Stimulated activated CD4-positive, alpha-beta T cell treated with anti-CD3 and anti-CD28 coated beads, Interleukin-1b, Interleukin-23, amount 100 ng/mL, for 1 hour (primary cell): ENCODE data around the gene TMEM217.
"Not testable (repeated sequence)": the region's sequence is repeated elsewhere in the genome, so short reads cannot be mapped to it uniquely, and the experiment has no call there.

ENCODE experiments used
- DNase-seq, 2 donors: peaks; one replicate each; pipeline ENCODE4 v3.0.0-alpha.2; 2020; ENCODE audit warnings: low read depth in 2 of 2

Gene TMEM217

DNA sequence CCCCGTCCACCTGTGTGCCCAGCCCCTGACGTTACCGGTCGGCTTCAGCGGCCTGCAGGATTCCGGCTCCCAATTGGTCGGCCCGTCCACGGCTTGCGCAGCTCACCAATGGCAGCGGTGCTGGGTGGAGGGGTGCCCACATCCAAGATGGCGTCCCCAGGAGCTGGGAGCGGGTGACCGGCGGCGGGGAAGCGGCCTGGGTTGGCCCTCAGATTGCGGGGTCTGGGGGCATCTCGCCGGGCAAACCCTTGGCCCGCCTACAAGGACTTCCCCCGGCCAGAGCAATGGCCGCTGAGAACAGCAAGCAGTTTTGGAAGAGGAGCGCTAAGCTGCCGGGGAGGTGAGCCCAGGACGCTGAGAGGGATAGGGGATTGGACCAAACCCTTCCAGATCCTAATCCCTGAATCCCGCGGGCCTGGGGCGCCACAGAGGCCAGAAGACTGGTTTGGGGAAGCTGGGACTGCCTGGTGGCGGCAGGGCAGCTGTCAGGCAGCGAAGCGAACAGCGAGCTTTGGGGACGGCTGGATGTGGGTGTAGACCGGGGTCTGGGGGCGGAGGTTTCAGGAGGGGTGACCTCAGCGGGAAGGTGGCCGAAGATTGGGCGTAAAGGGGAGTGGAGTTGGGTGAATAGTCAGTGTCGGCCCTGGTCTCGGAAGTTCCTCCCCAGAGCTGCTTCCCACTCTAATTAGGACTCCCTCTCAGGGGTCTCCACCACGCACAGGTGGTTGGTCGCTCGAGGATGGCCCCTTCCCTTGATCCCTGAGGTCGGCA, at the start of gene TMEM217, which contains the start of gene TBC1D22B:
TMEM217 (minus strand) TSS at position 511 of the 771 bp plus-strand sequence. CDS start 39,114 bp downstream, outside the sequence.
TBC1D22B (plus strand) TSS at position 139 of the 771 bp plus-strand sequence; CDS start at position 285, 146 bp downstream.
- peak; percentile 85 to 91 for DNase-seq

GRCh38 chr6:37307484-37307883, 49.5 kb upstream of the TMEM217 start:
- DNase-seq, result not testable (repeated sequence)

GRCh38 chr6:37306624-37307222, 48.8 kb upstream of the TMEM217 start:
- DNase-seq, result no peak

- no peak for DNase-seq
These were observed 48.0 kb upstream of the TMEM217 start for GRCh38 chr6:37305841-37306425.

GRCh38 chr6:37304766-37305165, 46.8 kb upstream of the TMEM217 start:
- no peak for DNase-seq

- no peak for DNase-seq
These were observed 46.1 kb upstream of the TMEM217 start for GRCh38 chr6:37303891-37304503.

- DNase-seq, result no peak
These were observed 45.2 kb upstream of the TMEM217 start for GRCh38 chr6:37303091-37303660.

DNA sequence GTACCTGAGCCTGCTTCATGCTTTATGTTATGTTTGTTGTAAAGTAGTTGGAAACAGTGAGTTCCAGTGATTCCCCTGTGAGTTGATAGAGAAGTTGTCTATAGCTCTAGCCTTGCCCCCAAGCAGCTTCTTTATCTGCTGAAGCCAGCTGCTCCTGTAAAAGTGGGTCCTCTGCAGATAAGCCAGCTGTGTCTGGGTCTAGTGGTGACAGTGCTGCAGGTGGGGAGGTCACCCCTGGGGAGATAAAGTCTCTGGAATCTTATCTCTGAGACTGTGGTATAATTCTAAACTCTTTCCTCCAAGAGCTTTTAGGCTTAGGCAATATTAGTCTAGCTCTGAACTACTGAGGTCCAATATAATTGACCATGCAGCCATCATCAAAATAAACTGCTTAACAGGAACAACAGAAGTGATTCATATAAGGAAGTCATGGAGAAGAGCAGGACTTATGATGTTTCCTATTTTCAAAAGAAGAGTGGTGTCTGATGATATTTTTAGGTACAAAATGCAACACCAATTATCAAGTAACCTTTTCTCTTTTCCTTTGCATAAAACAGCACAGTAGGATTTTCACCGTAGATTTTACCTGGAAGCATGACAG, 44.2 kb upstream of the TMEM217 start:
- no peak for DNase-seq

- DNase-seq, result no peak
These were observed 42.0 kb upstream of the TMEM217 start for GRCh38 chr6:37299990-37300389.

- no peak for DNase-seq
These were observed 41.0 kb upstream of the TMEM217 start for GRCh38 chr6:37298958-37299357.

DNA sequence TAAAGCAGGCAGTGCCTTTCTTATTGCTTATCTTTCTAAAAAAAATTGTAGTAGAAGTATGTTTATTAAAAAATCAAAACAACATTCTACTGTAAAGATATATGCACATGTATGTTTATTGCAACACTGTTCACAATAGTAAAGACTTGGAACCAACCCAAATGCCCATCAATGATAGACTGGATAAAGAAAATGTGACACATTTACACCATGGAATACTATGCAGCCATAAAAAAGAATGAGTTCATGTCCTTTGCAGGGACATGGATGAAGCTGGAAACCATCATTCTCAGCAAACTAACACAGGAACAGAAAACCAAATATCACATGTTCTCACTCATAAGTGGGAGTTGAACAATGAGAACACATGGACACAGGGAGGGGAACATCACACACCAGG, 39.7 kb upstream of the TMEM217 start:
- not testable (repeated sequence) for DNase-seq

- no peak for DNase-seq
These were observed 35.5 kb upstream of the TMEM217 start for GRCh38 chr6:37293426-37293825.

DNA sequence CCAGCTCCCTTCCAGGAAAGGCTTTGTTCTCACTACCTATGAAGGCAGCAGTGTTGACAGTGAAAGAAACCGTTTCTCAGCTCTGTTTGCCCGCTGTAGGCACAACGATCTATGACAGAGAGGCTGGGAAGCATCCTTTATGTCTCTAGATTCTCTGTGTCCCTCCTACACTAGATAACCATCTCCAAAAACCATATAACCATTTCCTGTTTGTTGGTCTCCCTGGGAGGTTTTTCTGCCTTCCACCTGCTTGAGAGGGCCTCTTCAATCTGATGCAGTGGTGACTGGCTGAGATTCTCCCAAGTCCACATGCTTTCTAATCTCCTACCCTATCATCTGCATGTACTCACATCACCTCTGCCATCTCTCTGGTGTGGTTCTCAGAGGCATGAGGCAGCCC, 32.0 kb upstream of the TMEM217 start:
- no peak for DNase-seq

DNA sequence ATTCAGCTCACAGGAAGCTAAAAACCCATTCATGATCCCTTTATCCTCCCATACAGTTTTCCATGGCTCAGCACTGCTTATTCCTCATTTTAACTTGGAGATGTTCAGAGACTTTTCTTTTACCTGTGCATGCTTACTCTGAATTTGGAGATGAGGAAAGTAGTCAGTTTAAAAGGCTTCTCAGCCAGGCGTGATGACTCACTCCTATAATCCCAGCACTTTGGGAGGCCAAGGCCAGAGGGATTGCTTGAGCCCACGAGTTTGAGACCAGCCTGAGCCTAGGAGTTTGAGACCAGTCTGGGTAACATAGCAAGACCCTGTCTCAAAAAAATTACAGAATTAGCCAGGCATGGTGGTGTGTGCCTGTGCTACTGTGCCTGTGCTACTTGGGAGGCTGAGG, 30.3 kb upstream of the TMEM217 start:
- DNase-seq, result no peak

- DNase-seq, result no peak
These were observed 29.7 kb upstream of the TMEM217 start for GRCh38 chr6:37287519-37288157.

GRCh38 chr6:37285861-37286311, 27.9 kb upstream of the TMEM217 start:
- no peak for DNase-seq

GRCh38 chr6:37284781-37285180, 26.8 kb upstream of the TMEM217 start:
- no peak for DNase-seq

- no peak for DNase-seq
These were observed 25.8 kb upstream of the TMEM217 start for GRCh38 chr6:37283671-37284151.

DNA sequence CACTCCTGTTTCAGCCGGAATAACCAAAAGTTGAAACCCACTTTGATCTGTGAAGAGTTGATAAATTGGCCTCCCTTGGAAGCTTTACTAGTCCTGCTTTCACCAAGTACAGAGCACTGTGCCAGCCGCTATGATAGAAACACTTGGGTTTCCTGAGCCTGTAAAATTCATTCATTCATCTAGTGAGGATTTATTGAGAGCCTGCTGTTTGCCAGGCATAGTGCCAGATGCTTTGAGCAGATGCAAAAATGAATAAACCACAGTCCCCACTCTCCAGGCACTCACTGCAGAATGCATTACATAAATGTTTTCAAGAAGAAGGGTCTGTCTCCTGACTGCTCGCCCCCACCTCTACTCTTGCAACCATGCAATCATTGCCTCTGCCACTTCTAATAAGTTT, 25.3 kb upstream of the TMEM217 start:
- DNase-seq, result no peak

GRCh38 chr6:37282371-37282770, 24.4 kb upstream of the TMEM217 start:
- no peak for DNase-seq
